ENCODE data around the gene PCLO.

Gene PCLO

GRCh38 chr7:83015916-83016315 lies 146.8 kb downstream of the PCLO start:
- no peak for TF ChIP-seq CTCF (conservative IDR thresholded peaks at IDR 0.05; ENCODE audit: control insufficient read depth, insufficient read depth, low read depth, low read length)
- no peak for DNase-seq (ENCODE audit: low read depth)
- H3K4me3 ChIP-seq (ENCODE audit: control insufficient read depth, low read depth, low read length): no peak overlapping the region

- TF ChIP-seq CTCF (conservative IDR thresholded peaks at IDR 0.05; ENCODE audit: control insufficient read depth, insufficient read depth, low read depth, low read length): no peak
- H3K4me3 ChIP-seq (ENCODE audit: control insufficient read depth, low read depth, low read length): no peak overlapping the region
- DNase-seq (ENCODE audit: low read depth): no peak
These were observed 148.1 kb downstream of the PCLO start for GRCh38 chr7:83014546-83014945.

- TF ChIP-seq CTCF (conservative IDR thresholded peaks at IDR 0.05; ENCODE audit: control insufficient read depth, insufficient read depth, low read depth, low read length): no peak
- H3K4me3 ChIP-seq (ENCODE audit: control insufficient read depth, low read depth, low read length): no peak overlapping the region
- DNase-seq (ENCODE audit: low read depth): no peak
These were observed 150.7 kb downstream of the PCLO start for GRCh38 chr7:83011954-83012353.

- TF ChIP-seq CTCF (conservative IDR thresholded peaks at IDR 0.05; ENCODE audit: control insufficient read depth, insufficient read depth, low read depth, low read length): no peak
- H3K4me3 ChIP-seq (ENCODE audit: control insufficient read depth, low read depth, low read length): no peak overlapping the region
- no peak for DNase-seq (ENCODE audit: low read depth)
These were observed 157.3 kb downstream of the PCLO start for GRCh38 chr7:83005410-83005809.

- no peak for DNase-seq (ENCODE audit: low read depth)
- no peak overlapping the region for H3K4me3 ChIP-seq (ENCODE audit: control insufficient read depth, low read depth, low read length)
- TF ChIP-seq CTCF (conservative IDR thresholded peaks at IDR 0.05; ENCODE audit: control insufficient read depth, insufficient read depth, low read depth, low read length): no peak
These were observed 161.2 kb downstream of the PCLO start for GRCh38 chr7:83001362-83002040.

- TF ChIP-seq CTCF (conservative IDR thresholded peaks at IDR 0.05; ENCODE audit: control insufficient read depth, insufficient read depth, low read depth, low read length): no peak
- no peak for DNase-seq (ENCODE audit: low read depth)
- H3K4me3 ChIP-seq (ENCODE audit: control insufficient read depth, low read depth, low read length): no peak overlapping the region
These were observed 164.2 kb downstream of the PCLO start for GRCh38 chr7:82998436-82998835.

Measured in fibroblast of mammary gland (primary cell).